Stomach smooth muscle (tissue), 2 donors: ENCODE data around the gene PLPPR1.

ENCODE experiments used
- H3K27ac ChIP-seq: one replicate; pipeline ENCODE4 v1.7.0; 2013; ENCODE audit warnings: mild to moderate bottlenecking, low read length, inconsistent platforms
- H3K27me3 ChIP-seq, 2 donors: one replicate each; pipeline ENCODE4 v1.7.0; 2013; ENCODE audit warnings: low read length in 2 of 2; ENCODE audit not compliant: insufficient read depth in 2 of 2, control insufficient read depth in 1 of 2
- H3K36me3 ChIP-seq, 2 donors: one replicate each; pipeline ENCODE4 v1.7.0; 2013; ENCODE audit warnings: low read length in 2 of 2; ENCODE audit not compliant: control insufficient read depth in 2 of 2, insufficient read depth in 2 of 2
- H3K4me1 ChIP-seq: one replicate; pipeline ENCODE4 v1.7.0; 2013; ENCODE audit warnings: low read length; ENCODE audit not compliant: control insufficient read depth, insufficient read depth
- H3K4me3 ChIP-seq, 2 donors: one replicate each; pipeline ENCODE4 v1.7.0; 2013; ENCODE audit warnings: low read length in 2 of 2
- H3K9ac ChIP-seq, 2 donors: one replicate each; pipeline ENCODE4 v1.7.0; 2013; ENCODE audit warnings: low read length in 2 of 2, mild to moderate bottlenecking in 1 of 2
- H3K9me3 ChIP-seq, 2 donors: one replicate each; pipeline ENCODE4 v1.7.0; 2013; ENCODE audit warnings: low read length in 2 of 2; ENCODE audit not compliant: control insufficient read depth in 2 of 2
- donor health status: healthy.
- donor health status: Pancreatic carcinoma.

The PLPPR1 gene

DNA sequence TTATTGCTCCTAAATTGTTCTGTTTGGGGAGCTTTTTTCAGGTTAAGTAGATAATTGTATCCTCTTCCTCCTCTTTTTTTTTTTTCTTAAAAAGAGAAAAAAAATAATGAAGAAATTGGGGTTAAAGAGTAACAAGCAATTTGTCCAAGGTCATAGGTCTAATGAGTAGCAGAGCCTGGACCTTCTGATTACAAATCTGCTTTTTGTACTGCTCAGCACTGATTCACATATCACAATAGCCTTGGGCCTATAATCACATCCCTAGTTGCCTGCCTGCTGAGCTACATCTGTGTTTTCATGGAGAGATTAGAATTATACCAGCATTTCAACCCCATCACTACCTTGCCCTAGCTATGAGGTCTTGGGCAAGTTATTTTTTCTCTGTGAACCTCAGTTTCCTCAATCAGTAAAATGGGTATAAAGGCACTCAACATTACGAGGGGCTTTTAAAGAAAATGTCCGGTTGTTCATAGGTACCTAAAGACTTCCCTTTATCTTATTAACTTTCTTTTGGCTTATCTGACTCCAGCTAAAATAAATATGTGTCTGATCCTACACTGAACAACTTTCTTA, 204.0 kb downstream of the PLPPR1 start:
- Histone ChIP-seq H3K9me3 (no peaks in the 10 kb centered on the region), H3K27me3 (no peaks in the 10 kb centered on the region), H3K27ac (no peak overlapping the region)

DNA sequence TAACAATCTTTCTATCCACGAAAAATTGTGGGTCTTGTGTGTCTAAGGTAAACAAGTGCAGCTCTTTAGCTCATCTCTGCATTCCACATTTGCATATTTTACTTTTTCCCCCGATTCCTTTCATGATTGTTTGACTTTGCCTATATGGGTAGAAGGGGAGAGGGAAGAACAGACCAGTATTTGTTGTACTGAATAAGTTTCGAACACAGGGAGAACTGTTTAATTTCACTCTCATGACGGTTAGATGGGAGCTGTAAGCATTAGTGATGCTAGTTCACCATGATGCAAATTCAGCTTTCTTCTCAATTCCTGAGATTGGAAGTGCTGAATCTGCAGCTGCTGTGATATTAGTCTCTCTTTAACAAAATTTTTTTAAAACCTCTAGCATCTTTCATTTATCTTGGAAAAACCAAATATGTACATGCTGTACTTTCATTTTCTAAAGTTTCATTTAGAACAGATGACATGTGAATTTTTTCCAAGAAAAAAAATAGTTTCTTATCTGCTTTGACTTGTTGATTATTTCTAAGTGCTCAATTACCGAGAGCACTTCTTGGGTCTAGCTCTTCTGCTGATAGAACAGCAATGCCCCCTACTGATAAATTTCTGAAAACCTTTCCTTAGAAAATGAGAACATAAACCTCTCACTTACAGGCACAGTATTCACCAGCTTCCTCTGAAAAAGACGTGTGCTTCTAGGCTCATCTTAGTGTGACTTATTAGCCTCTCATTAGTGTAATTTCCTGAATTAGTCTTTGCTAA, 206.8 kb downstream of the PLPPR1 start:
- Histone ChIP-seq H3K27me3 (no peaks in the 10 kb centered on the region), H3K4me1 (no peaks in the 10 kb centered on the region), H3K4me3 (no peak overlapping the region), H3K9ac (no peak overlapping the region), H3K9me3 (no peaks in the 10 kb centered on the region), H3K27ac (no peak overlapping the region), H3K36me3 (no peaks in the 10 kb centered on the region)

More for the DNA sequence above, 204.0 kb downstream of the PLPPR1 start:
- H3K36me3 ChIP-seq: no peaks in the 10 kb centered on the region
- H3K4me3 ChIP-seq: no peak overlapping the region
- no peak overlapping the region for H3K9ac ChIP-seq
- H3K4me1 ChIP-seq: no peaks in the 10 kb centered on the region

GRCh38 chr9:101242651-101243050, 214.1 kb downstream of the PLPPR1 start:
- Histone ChIP-seq H3K9ac (no peak overlapping the region), H3K27me3 (no peaks in the 10 kb centered on the region), H3K36me3 (no peaks in the 10 kb centered on the region), H3K27ac (no peak overlapping the region), H3K4me1 (no peaks in the 10 kb centered on the region), H3K4me3 (no peak overlapping the region), H3K9me3 (no peaks in the 10 kb centered on the region)

DNA sequence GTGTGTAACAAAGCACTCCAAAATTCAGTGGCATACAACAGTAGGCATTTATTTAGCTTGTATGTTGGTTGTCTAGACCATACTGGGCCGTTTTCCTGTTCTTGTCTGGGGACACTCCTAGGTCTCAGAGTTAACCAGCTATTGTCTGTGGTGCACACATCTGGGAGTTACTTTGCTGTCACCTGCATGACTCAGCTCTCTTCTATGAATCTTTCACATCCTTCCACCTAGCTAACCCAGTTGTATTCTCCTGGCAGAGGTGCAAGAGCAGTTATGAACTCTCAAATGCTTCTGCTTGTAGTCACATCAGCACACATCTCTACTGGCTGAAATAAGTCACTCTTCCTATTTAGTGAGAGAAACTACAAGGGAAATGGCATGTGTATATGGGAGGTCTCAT, 218.2 kb downstream of the PLPPR1 start:
- Histone ChIP-seq H3K27ac (no peak overlapping the region), H3K4me1 (no peaks in the 10 kb centered on the region), H3K9ac (no peak overlapping the region), H3K9me3 (no peaks in the 10 kb centered on the region), H3K4me3 (no peak overlapping the region), H3K27me3 (no peaks in the 10 kb centered on the region), H3K36me3 (no peaks in the 10 kb centered on the region)

DNA sequence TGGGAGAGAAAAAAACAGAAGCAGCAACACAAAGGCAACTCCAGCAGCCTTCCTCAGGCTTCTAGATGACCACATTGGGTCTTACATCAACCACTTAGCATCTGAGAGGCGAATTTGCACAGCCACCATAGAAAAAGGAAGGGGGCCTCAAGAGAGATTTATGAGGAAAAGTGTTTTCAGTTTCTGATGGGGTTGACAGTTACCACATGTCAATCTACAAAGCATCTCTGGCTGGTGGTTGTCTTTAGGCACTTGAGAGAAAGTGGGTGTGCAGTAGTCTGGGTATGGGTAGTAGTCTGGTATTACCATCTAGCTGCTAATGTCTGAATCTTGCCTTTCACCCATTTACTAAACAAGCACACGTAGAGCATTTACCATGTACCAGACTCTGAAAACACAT, 218.8 kb downstream of the PLPPR1 start:
- Histone ChIP-seq H3K27ac (no peak overlapping the region), H3K36me3 (no peaks in the 10 kb centered on the region), H3K27me3 (no peaks in the 10 kb centered on the region), H3K4me3 (no peak overlapping the region), H3K4me1 (no peaks in the 10 kb centered on the region), H3K9me3 (no peaks in the 10 kb centered on the region), H3K9ac (no peak overlapping the region)

GRCh38 chr9:101254733-101255433, 226.4 kb downstream of the PLPPR1 start:
- no peak overlapping the region for H3K4me3 ChIP-seq
- no peak overlapping the region for H3K27ac ChIP-seq
- H3K9me3 ChIP-seq: no peaks in the 10 kb centered on the region
- H3K36me3 ChIP-seq: no peaks in the 10 kb centered on the region
- H3K27me3 ChIP-seq: no peaks in the 10 kb centered on the region
- H3K4me1 ChIP-seq: no peaks in the 10 kb centered on the region
- H3K9ac ChIP-seq: no peak overlapping the region

- H3K27ac ChIP-seq: no peak overlapping the region
- no peaks in the 10 kb centered on the region for H3K9me3 ChIP-seq
- no peak overlapping the region for H3K4me3 ChIP-seq
- H3K27me3 ChIP-seq: no peaks in the 10 kb centered on the region
- H3K9ac ChIP-seq: no peak overlapping the region
- no peaks in the 10 kb centered on the region for H3K36me3 ChIP-seq
- H3K4me1 ChIP-seq: no peaks in the 10 kb centered on the region
Measured at GRCh38 chr9:101264727-101265126, 236.2 kb downstream of the PLPPR1 start.

- H3K36me3 ChIP-seq: no peaks in the 10 kb centered on the region
- H3K9me3 ChIP-seq: no peaks in the 10 kb centered on the region
- no peak overlapping the region for H3K9ac ChIP-seq
- H3K4me3 ChIP-seq: no peak overlapping the region
- no peaks in the 10 kb centered on the region for H3K27me3 ChIP-seq
- no peaks in the 10 kb centered on the region for H3K4me1 ChIP-seq
- no peak overlapping the region for H3K27ac ChIP-seq
Measured at GRCh38 chr9:101265261-101265660, 236.7 kb downstream of the PLPPR1 start.

DNA sequence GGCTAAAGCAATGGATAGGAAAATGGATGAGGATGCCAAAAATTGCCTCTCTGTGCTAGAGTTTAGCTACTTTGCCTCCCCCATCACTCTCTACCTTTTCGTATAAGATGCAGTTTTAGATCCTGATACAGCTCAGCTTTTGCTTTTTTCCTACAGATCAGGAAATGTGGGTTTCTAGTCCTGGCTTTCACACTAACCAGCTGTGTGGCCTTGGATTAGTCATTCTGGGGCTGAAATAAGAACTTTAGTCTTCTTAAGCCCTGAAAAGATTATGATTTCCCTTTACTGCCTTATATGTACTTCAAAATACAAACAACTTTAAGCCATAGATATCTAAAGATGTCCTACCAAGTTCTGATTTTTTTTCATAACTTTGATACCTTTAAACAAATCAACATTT, 239.9 kb downstream of the PLPPR1 start:
- Histone ChIP-seq H3K9ac (no peak overlapping the region), H3K27me3 (peaks cover 0 to 3% of the 10 kb centered on the region in 2 donors), H3K4me1 (no peaks in the 10 kb centered on the region), H3K27ac (no peak overlapping the region), H3K9me3 (no peaks in the 10 kb centered on the region), H3K36me3 (no peaks in the 10 kb centered on the region), H3K4me3 (no peak overlapping the region)

- H3K4me3 ChIP-seq: no peak overlapping the region
- no peaks in the 10 kb centered on the region for H3K9me3 ChIP-seq
- H3K27ac ChIP-seq: no peak overlapping the region
- no peaks in the 10 kb centered on the region for H3K4me1 ChIP-seq
- H3K9ac ChIP-seq: no peak overlapping the region
- peaks cover 0 to 3% of the 10 kb centered on the region in 2 donors for H3K27me3 ChIP-seq
- no peaks in the 10 kb centered on the region for H3K36me3 ChIP-seq
Measured at GRCh38 chr9:101269591-101270283, 241.2 kb downstream of the PLPPR1 start.
